Prostate gland (tissue), 2 donors: ENCODE measurements around the gene CCR9.

Experiments used
- CTCF ChIP-seq, 4 experiments: fragments of 200-600 bp in 2 of 4; fragments of 450-650 bp in 2 of 4; sonication (generic) in 2 of 4; IDR thresholded peaks; 1 replicate in 3 of 4; 2 replicates in 1 of 4; pipeline ENCODE4 v1.5.1; 2016 to 2019; ENCODE audit warnings: antibody characterized with exemption in 4 of 4, mild to moderate bottlenecking in 2 of 4, moderate library complexity in 2 of 4
- POLR2A ChIP-seq: fragments of 450-650 bp; IDR thresholded peaks from one replicate; pipeline ENCODE4 v1.6.1; 2016; ENCODE audit warnings: antibody characterized with exemption, mild to moderate bottlenecking
- POLR2AphosphoS5 ChIP-seq: sonication (generic); formaldehyde crosslinking; IDR thresholded peaks from one replicate; pipeline ENCODE4 v1.6.1; 2017; ENCODE audit warnings: antibody characterized with exemption

DNA sequence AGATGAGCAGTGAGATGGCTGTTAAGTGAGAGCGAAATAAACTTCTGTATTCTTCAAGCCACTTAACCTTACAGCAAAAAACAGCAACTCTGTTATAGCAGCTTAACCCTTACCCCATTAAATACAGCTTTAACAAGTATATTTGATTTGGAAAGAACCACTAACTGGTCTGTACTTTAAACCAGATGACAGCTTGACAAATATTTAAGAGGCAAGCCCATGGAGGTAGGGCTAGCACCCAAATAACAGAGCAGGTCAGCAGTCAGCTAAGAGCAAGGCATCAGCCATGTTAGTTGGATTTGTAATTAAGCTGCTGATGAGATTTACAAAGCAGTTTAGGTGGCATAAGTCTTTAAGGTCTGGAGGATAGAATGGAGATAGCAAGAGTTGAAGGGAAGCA, 47.9 kb upstream of the CCR9 start:
- TF ChIP-seq POLR2A = no peak
- TF ChIP-seq CTCF (IDR thresholded peaks at IDR 0.05) = no peak
- TF ChIP-seq POLR2AphosphoS5 = no peak
